Activated T-helper 1 cell treated with anti-CD3 and anti-CD28 coated beads, Interleukin-2, amount 50 U/mL, for 16 hours (primary cell): ENCODE data around the gene PPP2R5B.

Experiments used
- DNase-seq, 2 donors: peaks; one replicate each; pipeline ENCODE4 v3.0.0-alpha.2; 2020; ENCODE audit warnings: low read depth in 1 of 2, low spot score in 1 of 2

The PPP2R5B gene

GRCh38 chr11:64906314-64906635 is 18.2 kb upstream of the PPP2R5B start:
- no peak for DNase-seq

GRCh38 chr11:64908766-64909165 is 15.7 kb upstream of the PPP2R5B start:
- no peak for DNase-seq

GRCh38 chr11:64909653-64910343 is 14.7 kb upstream of the PPP2R5B start:
- no peak for DNase-seq

DNA sequence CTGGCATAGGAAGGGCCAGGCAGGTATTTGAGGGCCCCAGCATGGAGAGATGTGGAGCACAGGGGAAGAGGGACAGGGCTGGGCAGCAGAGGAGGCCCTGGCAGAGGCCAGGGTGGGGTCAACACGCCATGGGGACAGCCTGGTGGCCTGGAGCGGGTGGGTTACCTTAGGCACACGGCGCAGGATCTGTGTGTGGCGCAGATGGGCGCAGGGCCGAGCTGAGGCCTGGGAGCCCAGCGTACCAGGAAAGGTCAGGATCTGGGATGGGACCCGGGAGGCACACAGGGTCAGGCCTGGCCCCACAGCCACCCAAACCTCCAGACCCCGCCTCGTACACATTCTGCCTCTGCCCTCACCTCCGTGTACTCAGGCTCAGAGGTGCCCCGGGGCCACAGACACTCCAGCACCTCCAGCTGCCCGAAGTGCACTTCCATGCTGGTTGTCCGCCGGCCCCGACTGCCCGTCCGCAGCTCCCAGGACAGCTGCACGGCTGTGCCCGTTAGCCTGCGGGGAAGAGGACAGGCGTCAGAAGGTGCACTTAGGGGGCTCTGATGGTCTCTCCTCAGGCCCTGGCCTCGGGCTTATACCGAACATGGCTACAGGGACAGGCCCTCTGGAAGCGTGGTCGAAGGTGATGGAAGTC is 13.9 kb upstream of the PPP2R5B start:
- no peak for DNase-seq

DNA sequence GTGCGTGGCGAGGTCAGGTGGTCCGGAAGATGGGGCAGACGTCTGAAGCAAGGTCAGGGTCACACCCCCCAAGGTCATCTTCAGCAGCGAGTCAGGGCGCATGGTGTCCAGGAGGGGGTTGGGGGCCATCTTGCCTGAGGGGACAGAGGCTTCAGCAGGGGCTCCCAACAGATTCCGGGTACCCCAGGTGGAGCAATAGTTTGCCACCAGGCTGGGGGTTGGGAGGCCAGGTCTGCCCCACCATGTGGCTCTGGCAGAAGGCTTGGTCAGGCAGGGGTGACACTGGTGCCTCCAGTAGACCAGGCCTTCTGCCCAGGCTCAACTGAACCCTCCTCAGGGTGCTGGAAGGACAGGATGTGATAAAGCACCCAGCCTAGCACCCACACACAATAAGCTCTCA is 13.3 kb upstream of the PPP2R5B start:
- no peak for DNase-seq

GRCh38 chr11:64911689-64912088 is 12.8 kb upstream of the PPP2R5B start:
- DNase-seq = no peak

GRCh38 chr11:64913171-64913727 is 11.2 kb upstream of the PPP2R5B start:
- DNase-seq = no peak

- no peak for DNase-seq
These were observed 10.4 kb upstream of the PPP2R5B start for GRCh38 chr11:64914123-64914522.

DNA sequence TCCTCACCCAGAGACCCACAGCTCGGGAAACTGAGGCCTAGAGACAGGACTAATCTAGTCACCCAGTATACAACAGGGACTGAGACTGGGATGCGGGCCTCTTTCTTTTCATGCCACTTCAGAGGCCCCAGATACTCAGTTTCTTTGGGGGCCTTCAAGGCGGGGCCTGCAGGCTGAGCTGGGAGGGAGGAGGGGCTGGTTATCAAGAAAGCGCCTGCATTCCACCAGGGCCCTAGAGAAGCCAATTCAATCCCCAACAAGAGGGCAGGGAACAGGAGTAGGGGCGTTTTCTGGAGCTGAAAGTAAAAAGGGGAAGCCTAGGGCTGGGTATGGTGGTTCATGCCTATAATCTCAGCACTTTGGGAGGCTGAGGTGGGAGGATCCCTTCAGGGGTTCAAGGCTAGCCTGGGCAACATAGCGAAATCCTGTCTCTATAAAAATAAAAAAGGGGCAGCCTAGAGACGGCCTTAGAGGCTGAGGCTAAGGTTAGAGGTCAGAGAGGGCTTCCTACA is 9.1 kb upstream of the PPP2R5B start:
- no peak for DNase-seq

GRCh38 chr11:64916040-64916774 is 8.3 kb upstream of the PPP2R5B start:
- DNase-seq = no peak

- peak; percentile 98 for DNase-seq
These were observed 7.5 kb upstream of the PPP2R5B start, which contains the start of gene ATG2A for GRCh38 chr11:64916775-64917662. Gene ATG2A (minus strand): TSS chr11:64917209. CDS start chr11:64917135, 74 bp downstream.

- DNase-seq = no peak
These were observed 6.9 kb upstream of the PPP2R5B start for GRCh38 chr11:64917663-64917995.

GRCh38 chr11:64918017-64918416 is 6.5 kb upstream of the PPP2R5B start:
- no peak for DNase-seq

- DNase-seq = no peak
These were observed 4.9 kb upstream of the PPP2R5B start for GRCh38 chr11:64919627-64920026.

DNA sequence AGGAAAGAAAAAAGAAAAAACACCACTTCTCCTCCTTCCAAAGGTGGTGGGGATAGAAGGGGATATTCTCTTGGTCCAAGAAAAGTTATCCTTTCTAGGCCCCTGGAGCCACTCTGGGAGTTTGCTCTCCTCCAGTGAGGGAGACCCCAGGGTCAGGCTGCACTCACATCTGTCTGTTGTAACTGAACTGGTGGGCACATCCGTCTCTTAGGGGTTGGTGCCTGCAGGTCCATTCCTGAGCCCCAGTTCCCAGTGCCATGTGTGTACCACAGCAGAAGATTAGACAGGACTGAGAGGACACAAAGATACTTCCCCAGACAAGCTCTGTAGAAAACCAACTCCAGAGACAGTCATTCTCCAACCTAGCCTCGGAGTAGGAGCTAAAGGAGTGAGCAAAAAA is 4.4 kb upstream of the PPP2R5B start:
- no peak for DNase-seq

GRCh38 chr11:64921384-64921783 is 3.1 kb upstream of the PPP2R5B start:
- DNase-seq = no peak

GRCh38 chr11:64923151-64923661 is 1.3 kb upstream of the PPP2R5B start:
- no peak for DNase-seq

GRCh38 chr11:64924910-64925284 is 408 bp downstream of the PPP2R5B start:
- DNase-seq = no peak

DNA sequence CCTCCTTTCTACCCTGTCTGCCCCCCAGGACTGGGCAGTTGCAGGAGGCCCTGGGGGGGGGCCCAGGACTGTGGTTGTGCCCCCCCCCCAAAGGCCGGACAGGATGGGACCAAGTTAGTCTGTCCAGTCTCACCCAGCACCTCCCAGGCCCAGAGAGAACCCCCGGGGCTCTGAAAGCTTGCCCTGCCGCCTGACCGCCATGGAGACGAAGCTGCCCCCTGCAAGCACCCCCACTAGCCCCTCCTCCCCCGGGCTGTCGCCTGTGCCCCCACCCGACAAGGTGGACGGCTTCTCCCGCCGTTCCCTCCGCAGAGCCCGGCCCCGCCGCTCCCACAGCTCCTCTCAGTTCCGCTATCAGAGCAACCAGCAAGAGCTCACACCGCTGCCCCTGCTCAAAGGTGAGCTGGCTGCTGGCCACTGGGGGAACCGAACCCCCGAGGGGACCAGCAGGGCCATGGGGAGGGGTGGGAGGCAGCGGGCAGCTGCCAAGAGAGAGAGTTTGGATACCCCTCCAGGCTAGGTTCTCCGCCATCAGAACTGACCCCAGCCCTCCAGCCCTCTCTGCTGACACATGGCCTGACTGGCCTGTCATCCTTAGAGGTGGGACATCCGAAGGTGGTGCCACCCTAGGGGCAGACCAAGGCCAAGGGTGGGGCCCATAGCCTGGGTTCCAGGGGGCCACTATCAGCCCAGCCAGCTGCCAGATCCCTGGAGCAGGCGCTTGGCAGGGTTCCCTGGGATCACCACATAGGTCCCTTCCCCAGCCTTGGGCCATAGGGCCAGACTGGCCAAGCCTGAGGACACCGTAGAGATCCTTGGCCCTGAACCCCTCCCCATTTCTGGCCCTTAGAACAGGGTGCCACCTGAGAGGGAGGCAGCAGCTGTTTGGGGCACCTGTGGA is 1.3 kb downstream of the PPP2R5B start:
- DNase-seq = no peak

DNA sequence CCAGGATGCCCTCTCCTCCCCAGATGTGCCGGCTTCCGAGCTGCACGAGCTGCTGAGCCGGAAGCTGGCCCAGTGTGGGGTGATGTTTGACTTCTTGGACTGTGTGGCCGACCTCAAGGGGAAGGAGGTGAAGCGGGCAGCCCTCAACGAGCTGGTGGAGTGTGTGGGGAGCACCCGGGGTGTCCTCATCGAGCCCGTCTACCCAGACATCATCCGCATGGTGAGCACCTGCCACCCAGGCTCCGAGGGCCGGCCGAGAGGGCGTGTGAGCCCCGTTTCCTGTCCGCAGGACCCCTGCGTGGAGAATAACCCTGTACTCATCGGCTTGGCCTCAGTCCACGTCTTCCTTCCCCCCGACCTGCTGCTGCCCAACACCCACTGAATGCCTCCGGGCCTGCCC is 2.2 kb downstream of the PPP2R5B start:
- no peak for DNase-seq
